A673 (cell line): Measurements from ENCODE around the gene RBM3. TPM values are rescaled to one million over a fixed set of nuclear protein-coding genes. Genes with fewer than 3 reads are reported as not detected.
"Not testable (repeated sequence)": the region's sequence is repeated elsewhere in the genome, so short reads cannot be mapped to it uniquely, and the experiment has no call there.

Experiments used
- Bru-seq: library from RNA; stranded (reverse); fragments of 400-500 nt; gene quantifications from one replicate; lab custom pipeline; 2021; lab: Mats Ljungman, UMichigan
- BruChase-seq, 2 experiments: library from RNA; stranded (reverse); fragments of 400-500 nt; gene quantifications; one replicate each; lab custom pipeline; 2021; lab: Mats Ljungman, UMichigan
- BruUV-seq: library from RNA; stranded (reverse); fragments of 400-500 nt; replicated peaks from 2 replicates; lab custom pipeline; 2021; lab: Mats Ljungman, UMichigan
- CTCF ChIA-PET: fragments of 300-600 bp; sonication (Branson Sonifier 250); formaldehyde crosslinking; loops from one replicate; lab custom pipeline; 2022; ENCODE audit warnings: antibody characterized with exemption; lab: Charles Lee
- POLR2A ChIA-PET: fragments of 300-600 bp; sonication (Branson Sonifier 250); formaldehyde crosslinking; loops from one replicate; lab custom pipeline; 2022; ENCODE audit warnings: antibody characterized with exemption; ENCODE audit not compliant: low non-redundant PET; lab: Charles Lee
- DNase-seq: peaks from one replicate; pipeline ENCODE4 v3.0.0-alpha.2; 2015; ENCODE audit warnings: low spot score
- H3K27ac ChIP-seq: fragments of 200-600 bp; sonication (generic); 2 replicates; pipeline ENCODE4 v1.5.1; 2016; ENCODE audit warnings: mixed run types, low read depth, mild to moderate bottlenecking, mixed read lengths, antibody characterized with exemption, low read length; ENCODE audit not compliant: poor library complexity, severe bottlenecking
- H3K27me3 ChIP-seq: fragments of 200-600 bp; sonication (generic); replicated peaks from 2 replicates; pipeline ENCODE4 v1.6.1; 2017; ENCODE audit warnings: mixed run types, low read depth, mild to moderate bottlenecking, mixed read lengths, antibody characterized with exemption, low read length; ENCODE audit not compliant: insufficient read depth, poor library complexity
- H3K36me3 ChIP-seq: fragments of 200-600 bp; sonication (generic); 2 replicates; pipeline ENCODE4 v1.6.1; 2016; ENCODE audit warnings: mixed run types, mild to moderate bottlenecking, mixed read lengths, antibody characterized with exemption, low read length; ENCODE audit not compliant: insufficient read depth, poor library complexity, severe bottlenecking
- H3K4me1 ChIP-seq: fragments of 200-600 bp; sonication (generic); 2 replicates; pipeline ENCODE4 v1.6.1; 2017; ENCODE audit warnings: mixed run types, mild to moderate bottlenecking, mixed read lengths, antibody characterized with exemption, low read length; ENCODE audit not compliant: insufficient read depth, poor library complexity, severe bottlenecking
- H3K4me3 ChIP-seq: fragments of 200-600 bp; sonication (generic); 2 replicates; pipeline ENCODE4 v1.5.1; 2016; ENCODE audit warnings: low read depth, mixed run types, mild to moderate bottlenecking, mixed read lengths, low read length; ENCODE audit not compliant: poor library complexity, severe bottlenecking
- H3K9me3 ChIP-seq: fragments of 200-600 bp; sonication (generic); 2 replicates; pipeline ENCODE4 v1.6.1; 2016; ENCODE audit warnings: mixed run types, low read depth, mild to moderate bottlenecking, mixed read lengths, antibody characterized with exemption, low read length; ENCODE audit not compliant: poor library complexity, severe bottlenecking
- EZH2 ChIP-seq: fragments of 200-600 bp; sonication (generic); IDR thresholded peaks from 2 replicates; pipeline ENCODE4 v1.6.1; 2017; ENCODE audit warnings: borderline replicate concordance, low read depth, mild to moderate bottlenecking, mixed read lengths, antibody characterized with exemption, low read length; ENCODE audit not compliant: poor library complexity, severe bottlenecking
- intact Hi-C: fragments of 100-400 bp; cut with micrococcal nuclease; formaldehyde crosslinking; loops from one replicate; pipeline ENCODE4 v1.10.0; 2022; ENCODE audit not compliant: unreplicated experiment
- long read RNA-seq: library from polyadenylated mRNA; stranded (forward); transcript quantifications from one replicate; pipeline ENCODE4 v2.0.0, GENCODE V29; 2022
- total RNA-seq: library from RNA; stranded (reverse); gene quantifications from 2 replicates; pipeline ENCODE4 v1.2.3, GENCODE V29; 2021
- TF ChIP-seq, protein P1 (sequence below): fragments of 300-800, 200-600 bp; sonication (generic); conservative IDR thresholded peaks from 2 replicates; pipeline ENCODE4 v1.5.1; 2017; ENCODE audit warnings: low read depth, mild to moderate bottlenecking, antibody characterized with exemption, low read length, moderate library complexity, mixed read lengths

RBM3 gene
- total RNA-seq: 259 and 260 TPM in 2 replicates
- Bru-seq, nascent RNA: percentile 99 among the genes with signal in this experiment
- percentile 99 among the genes with signal in this experiment for BruChase-seq, experiment 1, labeled RNA remaining after a 2-hour chase
- BruChase-seq, experiment 2, labeled RNA remaining after a 6-hour chase: percentile 99 among the genes with signal in this experiment
- long read RNA-seq, transcript RBM3-203 (7 exons, 2,162 nt): major isoform, 147 of 178 reads
- long read RNA-seq, partial matches to known transcripts: 9 of 178 reads
- long read RNA-seq, other reads (novel, unspliced or antisense): 14 of 178 reads

DNA sequence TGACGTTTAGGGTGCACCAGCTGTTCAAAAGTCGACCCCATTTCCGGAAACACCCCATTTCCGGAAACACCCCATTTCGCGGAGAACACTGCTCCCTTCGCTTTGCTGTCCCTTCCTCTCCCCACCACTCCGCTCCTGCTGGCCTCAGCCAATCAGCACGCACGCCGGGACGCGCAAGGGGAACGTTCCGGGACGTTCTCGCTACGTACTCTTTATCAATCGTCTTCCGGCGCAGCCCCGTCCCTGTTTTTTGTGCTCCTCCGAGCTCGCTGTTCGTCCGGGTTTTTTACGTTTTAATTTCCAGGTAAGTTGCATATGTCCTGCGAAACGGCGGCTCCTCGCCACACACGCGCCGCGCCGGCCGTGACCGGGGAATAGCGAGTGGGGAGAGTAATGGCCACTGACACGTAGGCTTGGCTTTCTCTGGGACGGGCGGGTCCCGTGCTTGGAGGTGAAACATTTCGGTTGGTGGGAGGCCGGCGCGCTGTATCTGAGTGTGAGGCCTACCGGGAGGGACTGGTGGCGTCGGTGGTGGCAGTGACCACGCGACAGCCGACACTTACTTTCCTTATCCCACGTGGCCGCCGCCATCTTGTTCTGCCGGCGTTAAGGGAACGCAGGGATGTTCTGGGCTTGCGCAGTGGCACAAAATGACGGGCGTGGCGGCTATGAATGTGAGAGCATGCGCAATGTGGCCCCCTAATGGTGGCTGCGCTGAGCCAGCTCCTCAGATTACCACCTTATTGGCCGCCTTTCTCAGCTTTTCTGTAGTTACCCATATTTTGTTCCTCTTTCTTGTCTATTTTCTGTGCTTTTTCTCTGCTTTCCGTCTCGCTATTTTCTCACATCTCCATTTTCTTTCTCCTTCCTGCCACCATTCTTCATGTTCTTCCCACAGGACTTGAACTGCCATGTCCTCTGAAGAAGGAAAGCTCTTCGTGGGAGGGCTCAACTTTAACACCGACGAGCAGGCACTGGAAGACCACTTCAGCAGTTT lies at the start of gene RBM3:
Gene RBM3 (plus strand): TSS at position 215 of the 997 bp plus-strand sequence. CDS start 697 bp downstream, at position 912.
- peak; percentile 96 for DNase-seq
- BruUV-seq: TSS peak; percentile 72
- Histone ChIP-seq H3K4me1 (peaks cover 4% of the 10 kb centered on the region), H3K4me3 (peak within 1 kb of the TSS; percentile 71), H3K9me3 (no peaks in the 10 kb centered on the region), H3K27ac (peak within 1 kb of the TSS; percentile 99), H3K36me3 (peaks cover 38% of the 10 kb centered on the region), H3K27me3 (no peaks in the 10 kb centered on the region)
- TF ChIP-seq, protein P1, sequence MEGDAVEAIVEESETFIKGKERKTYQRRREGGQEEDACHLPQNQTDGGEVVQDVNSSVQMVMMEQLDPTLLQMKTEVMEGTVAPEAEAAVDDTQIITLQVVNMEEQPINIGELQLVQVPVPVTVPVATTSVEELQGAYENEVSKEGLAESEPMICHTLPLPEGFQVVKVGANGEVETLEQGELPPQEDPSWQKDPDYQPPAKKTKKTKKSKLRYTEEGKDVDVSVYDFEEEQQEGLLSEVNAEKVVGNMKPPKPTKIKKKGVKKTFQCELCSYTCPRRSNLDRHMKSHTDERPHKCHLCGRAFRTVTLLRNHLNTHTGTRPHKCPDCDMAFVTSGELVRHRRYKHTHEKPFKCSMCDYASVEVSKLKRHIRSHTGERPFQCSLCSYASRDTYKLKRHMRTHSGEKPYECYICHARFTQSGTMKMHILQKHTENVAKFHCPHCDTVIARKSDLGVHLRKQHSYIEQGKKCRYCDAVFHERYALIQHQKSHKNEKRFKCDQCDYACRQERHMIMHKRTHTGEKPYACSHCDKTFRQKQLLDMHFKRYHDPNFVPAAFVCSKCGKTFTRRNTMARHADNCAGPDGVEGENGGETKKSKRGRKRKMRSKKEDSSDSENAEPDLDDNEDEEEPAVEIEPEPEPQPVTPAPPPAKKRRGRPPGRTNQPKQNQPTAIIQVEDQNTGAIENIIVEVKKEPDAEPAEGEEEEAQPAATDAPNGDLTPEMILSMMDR: peak; percentile 46
- TF ChIP-seq EZH2: no peak
- intact Hi-C loops: no loop called here
- POLR2A ChIA-PET: interaction anchor here (0.6 to 0.7 kb wide), 2 partner anchors 22 to 102 kb away, joined by 4 to 16 read pairs; no protein-coding TSS in a partner anchor
- CTCF ChIA-PET: interaction anchor here (0.6 to 0.7 kb wide), 2 partner anchors 15 to 992 kb away, joined by 3 read pairs; no protein-coding TSS in a partner anchor

DNA sequence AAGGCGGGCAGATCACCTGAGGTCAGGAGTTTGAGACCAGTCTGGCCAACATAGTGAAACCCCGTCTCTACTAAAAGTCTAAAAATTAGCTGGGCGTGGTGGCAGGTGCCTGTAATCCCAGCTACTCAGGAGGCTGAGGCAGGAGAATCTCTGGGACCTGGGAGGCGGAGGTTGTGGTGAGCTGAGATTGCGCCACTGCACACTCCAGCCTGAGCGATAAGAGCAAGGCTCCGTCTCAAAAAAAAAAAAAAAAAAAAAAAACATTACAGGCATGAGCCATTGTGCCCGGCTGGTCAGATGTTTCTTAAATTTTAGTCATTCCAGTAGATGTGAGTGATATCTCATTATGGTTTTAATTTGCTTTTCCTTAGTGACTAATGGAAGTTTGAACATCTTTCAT lies 48.4 kb upstream of the RBM3 start:
- BruUV-seq, H3K4me3 ChIP-seq, CTCF ChIA-PET, DNase-seq, H3K9me3 ChIP-seq, POLR2A ChIA-PET, H3K4me1 ChIP-seq, H3K27me3 ChIP-seq, H3K27ac ChIP-seq, intact Hi-C loops: not testable (repeated sequence)
- H3K36me3 ChIP-seq: peaks cover 34% of the 10 kb centered on the region

DNA sequence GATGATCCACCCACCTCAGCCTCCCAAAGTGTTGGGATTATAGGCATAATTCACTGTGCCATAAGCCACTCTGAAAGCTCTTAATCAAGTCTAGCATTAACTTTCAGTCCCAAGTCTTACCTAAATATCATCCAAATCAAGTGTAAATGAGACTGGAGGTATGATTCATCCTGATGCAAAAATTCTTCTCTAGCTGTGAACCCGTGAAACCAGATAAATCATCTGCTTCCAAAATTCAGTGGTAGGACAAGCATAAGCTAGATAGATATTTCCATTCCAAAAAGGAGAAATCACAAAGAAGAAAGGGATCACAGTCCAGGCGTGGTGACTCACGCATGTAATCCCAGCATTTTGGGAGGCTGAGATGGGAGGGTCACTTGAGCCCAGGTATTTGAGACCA lies 43.5 kb upstream of the RBM3 start:
- no peak for DNase-seq
- H3K4me3 ChIP-seq: no peak overlapping the region
- TF ChIP-seq EZH2: no peak
- ChIA-PET POLR2A (no interaction called here), CTCF (no interaction called here)
- H3K27ac ChIP-seq: no peak overlapping the region
- H3K4me1 ChIP-seq: no peaks in the 10 kb centered on the region
- intact Hi-C loops: no loop called here
- no TSS peak for BruUV-seq
- H3K9me3 ChIP-seq: no peaks in the 10 kb centered on the region
- no peaks in the 10 kb centered on the region for H3K27me3 ChIP-seq
- H3K36me3 ChIP-seq: peaks cover 21% of the 10 kb centered on the region

DNA sequence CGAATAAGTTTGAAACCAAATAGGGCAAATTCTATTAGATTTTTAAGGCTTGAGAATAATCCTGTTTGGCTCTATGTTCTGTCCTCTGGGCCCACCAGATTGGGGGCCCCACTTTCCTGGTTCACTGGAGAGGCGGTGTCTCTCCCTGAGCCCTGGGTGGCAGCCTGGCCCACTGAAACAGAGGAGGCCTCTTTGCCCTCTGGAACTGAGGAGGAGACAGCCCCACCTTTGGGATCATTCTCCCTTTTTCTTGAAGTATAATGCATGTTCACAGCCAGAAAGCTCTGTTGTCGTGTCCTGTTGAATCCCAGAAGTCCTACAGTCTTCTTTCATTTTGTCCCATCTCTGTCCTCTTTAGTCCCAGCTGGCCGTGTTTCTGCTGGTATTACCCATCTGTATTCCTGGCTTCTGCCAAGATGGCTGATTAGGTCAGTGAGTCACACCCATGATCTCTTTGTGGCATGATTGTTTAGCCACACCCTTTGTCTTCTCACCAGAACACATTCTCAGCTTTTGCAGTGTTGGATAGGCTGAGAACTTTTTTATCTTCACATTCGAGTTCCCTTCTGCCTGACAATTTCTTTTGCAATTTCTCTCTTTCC lies 42.8 kb upstream of the RBM3 start:
- ChIA-PET POLR2A (no interaction called here), CTCF (no interaction called here)
- Histone ChIP-seq H3K4me1 (no peaks in the 10 kb centered on the region), H3K27me3 (no peaks in the 10 kb centered on the region), H3K27ac (no peak overlapping the region), H3K36me3 (peaks cover 16% of the 10 kb centered on the region), H3K4me3 (no peak overlapping the region), H3K9me3 (no peaks in the 10 kb centered on the region)
- intact Hi-C loops: no loop called here
- DNase-seq: no peak
- BruUV-seq: no TSS peak
- TF ChIP-seq EZH2: no peak
- TF ChIP-seq, protein P1: no peak
